ENCODE results near the gene C13orf46. TPM values are rescaled to one million over a fixed set of nuclear protein-coding genes. Genes with fewer than 3 reads are reported as not detected.

The C13orf46 gene
- total RNA-seq, 1 donor from 2014 or later: not detected

DNA sequence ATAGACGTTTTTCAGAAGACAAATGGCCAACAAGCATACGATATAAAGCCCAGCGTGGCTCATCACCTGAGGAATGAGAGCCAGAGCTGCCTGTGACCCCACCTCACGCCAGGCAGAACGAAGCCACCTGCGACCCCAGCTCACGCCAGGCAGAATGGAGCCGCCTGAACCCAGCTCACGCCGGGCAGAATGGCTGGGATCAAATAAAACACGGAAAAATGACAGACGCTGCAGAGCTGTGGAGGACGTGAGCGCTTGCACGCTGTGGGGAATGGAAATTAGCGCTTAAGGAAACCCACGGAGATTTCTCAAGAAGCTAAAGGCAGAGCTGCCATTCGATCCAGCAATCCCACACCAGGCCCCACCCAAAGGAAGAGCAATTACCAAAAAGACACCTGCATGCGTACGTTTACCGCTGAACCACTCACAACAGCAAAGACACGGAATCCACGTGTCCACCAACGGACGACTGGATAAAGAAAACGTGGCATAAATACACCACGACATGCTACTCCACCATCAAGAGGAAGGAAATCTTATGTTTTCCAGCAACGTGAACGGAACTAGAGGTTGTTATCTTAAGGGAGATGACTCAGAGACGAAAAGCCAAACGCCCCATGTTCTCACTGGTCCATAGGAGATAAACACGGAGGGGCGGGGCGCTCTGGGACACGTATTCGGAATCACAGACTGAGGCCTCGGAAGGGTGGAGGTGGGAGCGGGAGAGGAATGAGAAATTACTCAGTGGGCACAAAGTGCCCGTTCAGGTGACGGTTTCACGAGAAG, 30.7 kb upstream of the C13orf46 start:
- TF ChIP-seq, protein P1, sequence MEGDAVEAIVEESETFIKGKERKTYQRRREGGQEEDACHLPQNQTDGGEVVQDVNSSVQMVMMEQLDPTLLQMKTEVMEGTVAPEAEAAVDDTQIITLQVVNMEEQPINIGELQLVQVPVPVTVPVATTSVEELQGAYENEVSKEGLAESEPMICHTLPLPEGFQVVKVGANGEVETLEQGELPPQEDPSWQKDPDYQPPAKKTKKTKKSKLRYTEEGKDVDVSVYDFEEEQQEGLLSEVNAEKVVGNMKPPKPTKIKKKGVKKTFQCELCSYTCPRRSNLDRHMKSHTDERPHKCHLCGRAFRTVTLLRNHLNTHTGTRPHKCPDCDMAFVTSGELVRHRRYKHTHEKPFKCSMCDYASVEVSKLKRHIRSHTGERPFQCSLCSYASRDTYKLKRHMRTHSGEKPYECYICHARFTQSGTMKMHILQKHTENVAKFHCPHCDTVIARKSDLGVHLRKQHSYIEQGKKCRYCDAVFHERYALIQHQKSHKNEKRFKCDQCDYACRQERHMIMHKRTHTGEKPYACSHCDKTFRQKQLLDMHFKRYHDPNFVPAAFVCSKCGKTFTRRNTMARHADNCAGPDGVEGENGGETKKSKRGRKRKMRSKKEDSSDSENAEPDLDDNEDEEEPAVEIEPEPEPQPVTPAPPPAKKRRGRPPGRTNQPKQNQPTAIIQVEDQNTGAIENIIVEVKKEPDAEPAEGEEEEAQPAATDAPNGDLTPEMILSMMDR (IDR thresholded peaks at IDR 0.05): no peak
- Histone ChIP-seq H3F3A (ENCODE audit: low read depth) (no peaks in the 10 kb centered on the region), H3K4me2 (no peak overlapping the region), H3K27me3 (no peaks in the 10 kb centered on the region), H3K27ac (no peak overlapping the region), H3K4me3 (no peak overlapping the region), H3K9me3 (ENCODE audit: low read depth) (no peaks in the 10 kb centered on the region), H3K79me2 (ENCODE audit: low read depth) (no peaks in the 10 kb centered on the region), H2AFZ (replicated peaks) (no peak overlapping the region), H3K4me1 (no peaks in the 10 kb centered on the region), H3K9ac (no peak overlapping the region), H3K36me3 (no peaks in the 10 kb centered on the region), H4K20me1 (ENCODE audit: low read depth) (no peaks in the 10 kb centered on the region)
- DNase-seq (ENCODE audit: low spot score): no peak
- H3K27me3 Mint-ChIP-seq (ENCODE audit: insufficient read depth, low read depth): no peaks in the 10 kb centered on the region
- peaks cover 7% of the 10 kb centered on the region for H3K36me3 Mint-ChIP-seq
- H3K27ac Mint-ChIP-seq: no peak overlapping the region
- no peaks in the 10 kb centered on the region for H3K4me1 Mint-ChIP-seq
- H3K4me3 Mint-ChIP-seq: peak overlapping the region; percentile 21
- H3K9me3 Mint-ChIP-seq: no peaks in the 10 kb centered on the region

DNA sequence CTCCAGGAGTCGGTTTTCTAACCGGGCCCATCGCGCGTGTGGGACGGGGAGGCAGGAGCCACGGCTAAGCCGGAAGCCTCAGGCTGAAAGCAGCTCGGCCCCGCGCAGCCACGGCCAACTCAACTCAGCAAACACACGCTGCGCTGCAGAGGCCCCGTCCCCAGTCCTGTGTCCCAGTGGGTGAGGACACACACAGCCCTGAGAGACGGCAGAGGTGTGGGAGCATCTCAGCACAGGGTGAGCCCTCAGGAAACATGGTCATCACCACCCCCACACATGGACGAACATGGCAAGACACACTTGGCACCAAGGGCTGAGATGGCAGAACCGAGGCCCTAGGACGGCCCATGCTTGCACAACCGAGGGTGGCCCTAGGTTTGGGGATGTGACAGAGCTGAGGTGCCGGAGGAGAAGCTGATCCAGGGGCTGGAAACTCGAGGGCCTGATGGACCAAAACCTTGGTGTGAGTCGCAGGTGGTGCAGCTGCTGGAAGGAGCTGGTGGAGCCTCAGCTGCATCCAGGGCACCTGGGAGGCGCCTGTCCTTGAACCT, 29.0 kb upstream of the C13orf46 start:
- Histone ChIP-seq H3K36me3 (no peaks in the 10 kb centered on the region), H3K4me1 (no peaks in the 10 kb centered on the region), H3K27ac (no peak overlapping the region), H3K79me2 (ENCODE audit: low read depth) (no peaks in the 10 kb centered on the region), H2AFZ (replicated peaks) (no peak overlapping the region), H3K9ac (no peak overlapping the region), H3F3A (ENCODE audit: low read depth) (no peaks in the 10 kb centered on the region), H3K4me3 (no peak overlapping the region), H3K27me3 (no peaks in the 10 kb centered on the region), H3K9me3 (ENCODE audit: low read depth) (no peaks in the 10 kb centered on the region), H3K4me2 (no peak overlapping the region), H4K20me1 (ENCODE audit: low read depth) (no peaks in the 10 kb centered on the region)
- Mint-ChIP-seq H3K4me1 (peaks cover 3% of the 10 kb centered on the region), H3K27me3 (ENCODE audit: insufficient read depth, low read depth) (no peaks in the 10 kb centered on the region), H3K27ac (no peak overlapping the region), H3K9me3 (no peaks in the 10 kb centered on the region), H3K36me3 (peaks cover 6% of the 10 kb centered on the region), H3K4me3 (no peak overlapping the region)
- no peak for DNase-seq (ENCODE audit: low spot score)
- TF ChIP-seq EZH2 (IDR thresholded peaks at IDR 0.05) (no peak), EZH2phosphoT487 (IDR thresholded peaks at IDR 0.05) (no peak)
- TF ChIP-seq, protein P1 (IDR thresholded peaks at IDR 0.05): no peak

DNA sequence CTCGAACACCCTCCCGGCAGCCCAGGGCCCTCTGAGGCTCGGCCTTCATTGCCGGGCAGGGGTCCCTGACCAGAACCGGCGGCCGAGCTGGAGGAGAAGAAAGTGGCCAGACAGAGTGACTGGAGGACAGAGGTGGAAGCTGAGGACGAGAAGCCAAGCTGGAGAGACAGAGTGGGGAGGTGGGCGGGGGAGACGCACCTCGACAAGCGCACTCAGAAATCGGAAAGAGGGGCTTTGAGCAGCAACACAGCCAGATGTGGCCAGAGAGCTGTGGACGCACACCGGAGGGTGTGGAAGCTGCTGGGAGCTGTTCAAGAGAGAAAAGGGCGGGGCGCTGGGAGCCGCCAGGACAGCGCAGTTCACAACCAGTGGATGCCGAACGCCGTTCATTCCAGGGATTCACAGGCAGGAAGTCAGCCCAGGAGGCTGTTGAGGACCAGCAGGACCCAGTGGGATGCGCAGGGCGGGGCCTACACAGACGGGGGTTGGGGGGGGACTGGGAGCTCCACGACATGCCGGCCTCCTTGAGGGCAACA, 28.2 kb upstream of the C13orf46 start:
- Mint-ChIP-seq H3K27ac (no peak overlapping the region), H3K4me3 (no peak overlapping the region), H3K36me3 (peaks cover 7% of the 10 kb centered on the region), H3K9me3 (no peaks in the 10 kb centered on the region), H3K27me3 (ENCODE audit: insufficient read depth, low read depth) (no peaks in the 10 kb centered on the region), H3K4me1 (peaks cover 3% of the 10 kb centered on the region)
- Histone ChIP-seq H3K4me2 (no peak overlapping the region), H2AFZ (replicated peaks) (no peak overlapping the region), H3K27me3 (no peaks in the 10 kb centered on the region), H3F3A (ENCODE audit: low read depth) (no peaks in the 10 kb centered on the region), H3K9me3 (ENCODE audit: low read depth) (no peaks in the 10 kb centered on the region), H3K27ac (no peak overlapping the region), H4K20me1 (ENCODE audit: low read depth) (no peaks in the 10 kb centered on the region), H3K36me3 (no peaks in the 10 kb centered on the region), H3K4me3 (no peak overlapping the region), H3K79me2 (ENCODE audit: low read depth) (no peaks in the 10 kb centered on the region), H3K4me1 (no peaks in the 10 kb centered on the region), H3K9ac (no peak overlapping the region)
- peak; percentile 43 for DNase-seq (ENCODE audit: low spot score)
- no peak for TF ChIP-seq EZH2phosphoT487 (IDR thresholded peaks at IDR 0.05)
- TF ChIP-seq, protein P1 (IDR thresholded peaks at IDR 0.05): no peak
- no peak for TF ChIP-seq EZH2 (IDR thresholded peaks at IDR 0.05)
